ENCODE measurements around the gene EHMT1. TPM values are rescaled to one million over a fixed set of nuclear protein-coding genes. Genes with fewer than 3 reads are reported as not detected.
"Not testable (repeated sequence)": the region's sequence is repeated elsewhere in the genome, so short reads cannot be mapped to it uniquely, and the experiment has no call there.

Gene EHMT1
- total RNA-seq, 1 donor from 2014 or later, result 82.7 TPM

- H3K4me1 ChIP-seq, result peaks cover 16% of the 10 kb centered on the region
- no peak overlapping the region for H3K4me3 ChIP-seq
- H3K9me3 ChIP-seq, result no peaks in the 10 kb centered on the region
- H3K36me3 ChIP-seq, result peaks cover 6% of the 10 kb centered on the region
- intact Hi-C loops (cut with DNase I), result no loop called here
- DNase-seq (peak; percentile 79), ATAC-seq (peak; percentile 54)
- H3K27ac ChIP-seq, result no peak overlapping the region
- TF ChIP-seq CTCF (IDR thresholded peaks at IDR 0.05), result no peak
- no peaks in the 10 kb centered on the region for H3K27me3 ChIP-seq
These were observed 26.0 kb upstream of the EHMT1 start for GRCh38 chr9:137592767-137593166.

DNA sequence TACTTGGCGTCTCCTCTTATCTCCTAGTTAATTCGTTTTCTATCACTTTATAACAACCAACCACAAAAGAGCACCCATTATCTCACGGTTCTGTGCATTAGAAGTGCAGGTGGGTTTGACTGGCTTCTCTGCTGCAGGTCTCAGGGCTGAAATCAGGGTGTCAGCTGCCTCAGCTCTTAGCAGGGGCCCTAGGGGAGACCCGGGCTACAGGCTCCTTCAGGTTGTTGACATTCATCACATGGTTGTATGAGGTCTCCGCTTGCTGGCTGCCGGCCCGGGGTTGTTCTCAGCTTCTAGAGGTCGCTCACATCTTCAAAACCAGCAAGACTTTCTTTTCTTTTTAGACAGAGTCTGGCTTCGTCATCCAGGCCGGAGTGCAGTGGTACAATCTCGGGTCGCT, 25.6 kb upstream of the EHMT1 start:
- Histone ChIP-seq H3K9me3 (no peaks in the 10 kb centered on the region), H3K4me1 (peaks cover 16% of the 10 kb centered on the region), H3K36me3 (peaks cover 2% of the 10 kb centered on the region), H3K27me3 (no peaks in the 10 kb centered on the region), H3K4me3 (no peak overlapping the region), H3K27ac (no peak overlapping the region)
- ATAC-seq (peak; percentile 33), DNase-seq (peak; percentile 88)
- no peak for TF ChIP-seq CTCF (IDR thresholded peaks at IDR 0.05)
- intact Hi-C loops (cut with DNase I), result no loop called here

DNA sequence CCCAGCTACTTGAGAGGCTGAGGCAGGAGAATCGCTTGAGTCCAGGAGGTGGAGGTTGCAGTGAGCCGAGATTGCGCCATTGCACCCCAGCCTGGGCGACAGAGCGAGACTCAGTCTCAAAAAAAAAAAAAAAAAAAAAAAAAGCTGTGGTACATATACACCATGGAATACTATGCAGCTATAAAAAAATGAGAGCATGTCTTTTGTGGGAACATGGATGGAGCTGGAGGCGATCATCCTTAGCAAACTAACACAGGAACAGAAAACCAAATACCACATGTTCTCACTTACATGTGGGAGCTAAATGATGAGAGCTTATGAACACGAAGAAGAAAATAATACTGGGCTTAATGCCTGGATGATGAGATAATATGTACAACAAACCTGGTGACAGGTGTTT, 22.2 kb upstream of the EHMT1 start:
- DNase-seq; ATAC-seq; H3K36me3 ChIP-seq; H3K4me3 ChIP-seq; H3K27ac ChIP-seq; intact Hi-C loops (cut with DNase I); H3K27me3 ChIP-seq; H3K9me3 ChIP-seq; H3K4me1 ChIP-seq: not testable (repeated sequence)

GRCh38 chr9:137598943-137599342, 19.9 kb upstream of the EHMT1 start:
- no peak for DNase-seq
- Histone ChIP-seq H3K27ac (no peak overlapping the region), H3K4me1 (peaks cover 3% of the 10 kb centered on the region), H3K4me3 (no peak overlapping the region), H3K9me3 (no peaks in the 10 kb centered on the region), H3K36me3 (no peaks in the 10 kb centered on the region), H3K27me3 (no peaks in the 10 kb centered on the region)
- no peak for ATAC-seq
- TF ChIP-seq CTCF (IDR thresholded peaks at IDR 0.05), result no peak
- intact Hi-C loops (cut with DNase I), result no loop called here

DNA sequence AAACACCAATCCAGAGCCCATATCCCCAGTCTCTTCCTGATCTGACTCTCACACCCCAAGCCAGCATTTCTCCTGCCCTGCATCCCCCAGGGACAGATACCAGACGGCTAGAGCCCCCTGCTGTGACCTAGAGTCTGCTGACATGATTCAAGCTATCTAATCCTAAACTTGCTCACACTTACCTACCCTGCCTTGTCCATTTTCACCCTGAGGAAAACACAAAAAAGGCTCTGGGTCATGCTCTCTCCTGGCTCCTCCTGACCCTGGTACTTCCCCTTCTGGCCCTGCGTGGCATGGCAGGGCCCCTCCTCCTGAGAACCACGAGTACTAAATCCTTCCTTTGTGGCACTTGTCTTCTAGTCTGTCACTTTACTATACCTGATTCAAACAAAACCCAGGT, 16.1 kb upstream of the EHMT1 start:
- no peak overlapping the region for H3K27ac ChIP-seq
- intact Hi-C loops (cut with DNase I), result no loop called here
- ATAC-seq, result no peak

DNA sequence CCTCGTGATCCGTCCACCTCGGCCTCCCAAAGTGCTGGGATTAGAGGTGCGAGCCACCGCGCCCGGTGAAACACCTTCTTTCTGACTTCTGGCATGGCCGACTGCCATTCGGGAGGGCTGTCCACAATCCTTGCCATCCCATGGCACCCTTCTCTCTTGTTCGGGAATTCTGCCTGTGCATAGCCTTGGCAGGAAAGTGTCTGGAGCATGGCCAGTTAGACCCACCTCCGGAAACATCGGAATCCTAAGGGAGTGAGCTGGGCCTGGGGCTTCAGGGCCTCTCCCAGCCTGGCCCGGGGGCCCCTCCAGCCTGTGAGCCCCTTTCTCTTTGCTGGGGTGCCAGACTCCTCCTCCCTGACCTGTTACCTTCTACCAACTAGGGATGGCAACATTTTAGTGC, 14.9 kb upstream of the EHMT1 start:
- Histone ChIP-seq H3K27ac (no peak overlapping the region), H3K9me3 (no peaks in the 10 kb centered on the region), H3K27me3 (no peaks in the 10 kb centered on the region), H3K4me3 (no peak overlapping the region), H3K36me3 (no peaks in the 10 kb centered on the region), H3K4me1 (peaks cover 29% of the 10 kb centered on the region)
- no peak for DNase-seq
- intact Hi-C loops (cut with DNase I), result no loop called here
- ATAC-seq, result no peak
- TF ChIP-seq CTCF (IDR thresholded peaks at IDR 0.05), result no peak

More for the DNA sequence above, 16.1 kb upstream of the EHMT1 start:
- DNase-seq, result no peak
- Histone ChIP-seq H3K4me3 (no peak overlapping the region), H3K4me1 (peaks cover 17% of the 10 kb centered on the region), H3K36me3 (no peaks in the 10 kb centered on the region), H3K27me3 (no peaks in the 10 kb centered on the region), H3K9me3 (no peaks in the 10 kb centered on the region)
- no peak for TF ChIP-seq CTCF (IDR thresholded peaks at IDR 0.05)

Measured in upper lobe of right lung (tissue), 1 donor.